H1 (cell line): ENCODE data around the gene ANK3. TPM values are rescaled to one million over a fixed set of nuclear protein-coding genes. Genes with fewer than 3 reads are reported as not detected.

Source experiments
- ASH2L ChIP-seq: fragments of 200-600, 300-600 bp; sonication (generic); IDR thresholded peaks from one replicate; pipeline ENCODE4 v1.7.1; 2017; ENCODE audit warnings: low read length
- HDAC2 ChIP-seq, 2 experiments: fragments of 300-600 bp in 1 of 2; sonication (generic) in 1 of 2; IDR thresholded peaks; 2 replicates each; pipeline ENCODE4 v1.6.1; 2011 to 2012; ENCODE audit warnings: low read depth in 2 of 2, low read length in 2 of 2, mild to moderate bottlenecking in 2 of 2, moderate library complexity in 2 of 2, borderline replicate concordance in 1 of 2, inconsistent platforms in 1 of 2
- NANOG ChIP-seq: IDR thresholded peaks from 2 replicates; pipeline ENCODE4 v1.6.1; 2011; ENCODE audit warnings: low read length, low read depth, mild to moderate bottlenecking, inconsistent platforms; ENCODE audit not compliant: insufficient read depth, poor library complexity, severe bottlenecking
- TBP ChIP-seq: IDR thresholded peaks from 2 replicates; pipeline ENCODE4 v1.6.1; 2011; ENCODE audit warnings: low read depth, low read length, improper control_type of control experiment
- polyA plus RNA-seq, 7 experiments: library from polyadenylated mRNA; depleted of rRNA in 3 of 7; stranded (reverse) in 5 of 7; unstranded in 2 of 7; fragments of >200 nt in 5 of 7; fragments of 200-250 nt in 2 of 7; gene quantifications; 1 replicate in 5 of 7; 2 replicates in 1 of 7; 4 replicates in 1 of 7; pipeline versions ENCODE4 v1.2.1 to v1.2.3, GENCODE V29; 2011 to 2013; ENCODE audit warnings: missing spikeins in 2 of 7, mixed read lengths in 2 of 7
- total RNA-seq: library from RNA; stranded (reverse); fragmentation: NEBNext Ultra II Directional; extraction: Animal tissue kit (Norgen Biotek cat#: 25700); gene quantifications from 2 replicates; pipeline ENCODE4 v1.2.1, GENCODE V29; 2021

Gene ANK3
- total and polyA plus RNA-seq, 2 of the 8 experiments (the other 6 are each of a cell fraction or from before 2014, with no cell fraction given), result 18.1 to 67.9 TPM

GRCh38 chr10:60375293-60376004, 14.2 kb downstream of the ANK3 start (continued):
- TF ChIP-seq TBP (no peak), ASH2L (no peak), HDAC2 (IDR thresholded peaks at IDR 0.05; ENCODE audit: borderline replicate concordance in 1 of 2, low read depth in 2 of 2, low read length in 2 of 2) (no peak), NANOG (no peak)
